ENCODE data around the gene LY6G5B. TPM values are rescaled to one million over a fixed set of nuclear protein-coding genes. Genes with fewer than 3 reads are reported as not detected.

Gene LY6G5B
- total RNA-seq, result 10 to 100 TPM in 3 of 4 donors, 1 to 10 TPM in 1; 7.2 to 25.6 (median 19.7) TPM

- H3K4me1 ChIP-seq, result peaks cover 0 to 12% (median 0%) of the 10 kb centered on the region in 4 donors
- no peaks in the 10 kb centered on the region for H3K27me3 ChIP-seq
- TF ChIP-seq POLR2A (IDR thresholded peaks at IDR 0.05), result no peak
- no peak for TF ChIP-seq CTCF (IDR thresholded peaks at IDR 0.05)
- no peak for DNase-seq
- H3K9me3 ChIP-seq, result no peaks in the 10 kb centered on the region
- H3K27ac ChIP-seq, result no peak within 1 kb of the TSS
- H3K36me3 ChIP-seq, result peaks cover 0 to 66% (median 0%) of the 10 kb centered on the region in 3 donors
- no peak within 1 kb of the TSS for H3K4me3 ChIP-seq
Observed at GRCh38 chr6:31669676-31670075, at the start of gene LY6G5B. TSS of gene LY6G5B (plus strand) at chr6:31669976. CDS start at chr6:31670951, 975 bp downstream.

GRCh38 chr6:31620586-31621319, 49.0 kb upstream of the LY6G5B start, which contains the start of gene PRRC2A:
TSS of gene PRRC2A (plus strand) at chr6:31620715. CDS start at chr6:31622790, 2,075 bp downstream.
- H3K4me1 ChIP-seq, result peaks cover 0 to 16% (median 3%) of the 10 kb centered on the region in 4 donors
- DNase-seq, result peak in 2 of 3 donors; percentile 81 to 89
- H3K36me3 ChIP-seq, result peaks cover 0 to 31% (median 0%) of the 10 kb centered on the region in 3 donors
- peak in 1 of 6 experiments; percentile 2 for TF ChIP-seq CTCF (IDR thresholded peaks at IDR 0.05)
- TF ChIP-seq POLR2A (IDR thresholded peaks at IDR 0.05), result peak; percentile 44 to 56
- peak within 1 kb of the TSS; percentile 54 to 100 (median 88) for H3K4me3 ChIP-seq
- no peaks in the 10 kb centered on the region for H3K9me3 ChIP-seq
- no peaks in the 10 kb centered on the region for H3K27me3 ChIP-seq
- H3K27ac ChIP-seq, result peak within 1 kb of the TSS; percentile 95 to 99 (median 98)

- Histone ChIP-seq H3K36me3 (peaks cover 0 to 38% (median 0%) of the 10 kb centered on the region in 3 donors), H3K27ac (peak overlapping the region; percentile 95 to 99 (median 98)), H3K27me3 (no peaks in the 10 kb centered on the region), H3K4me1 (peaks cover 0 to 16% (median 0%) of the 10 kb centered on the region in 4 donors), H3K9me3 (no peaks in the 10 kb centered on the region), H3K4me3 (peak overlapping the region; percentile 54 to 100 (median 88))
- TF ChIP-seq CTCF (IDR thresholded peaks at IDR 0.05), result no peak
- no peak for TF ChIP-seq POLR2A (IDR thresholded peaks at IDR 0.05)
- no peak for DNase-seq
Observed at GRCh38 chr6:31621320-31621939, 48.3 kb upstream of the LY6G5B start.

GRCh38 chr6:31621991-31622390, 47.8 kb upstream of the LY6G5B start:
- Histone ChIP-seq H3K4me3 (peak overlapping the region in 2 of 4 donors; percentile 89 to 100), H3K36me3 (peaks cover 0 to 44% (median 0%) of the 10 kb centered on the region in 3 donors)
- no peak for DNase-seq

More at GRCh38 chr6:31621991-31622390, 47.8 kb upstream of the LY6G5B start:
- no peaks in the 10 kb centered on the region for H3K9me3 ChIP-seq
- peak overlapping the region; percentile 38 to 99 (median 96) for H3K27ac ChIP-seq
- H3K27me3 ChIP-seq, result no peaks in the 10 kb centered on the region
- H3K4me1 ChIP-seq, result peaks cover 0 to 16% (median 0%) of the 10 kb centered on the region in 4 donors
- TF ChIP-seq CTCF (IDR thresholded peaks at IDR 0.05) (no peak), POLR2A (IDR thresholded peaks at IDR 0.05) (no peak)
